ENCODE results near the gene UMAD1. TPM values are rescaled to one million over a fixed set of nuclear protein-coding genes. Genes with fewer than 3 reads are reported as not detected.
"Not testable (repeated sequence)": the region's sequence is repeated elsewhere in the genome, so short reads cannot be mapped to it uniquely, and the experiment has no call there.

UMAD1 gene
- total RNA-seq, 4 donors from 2014 or later = 15.2 to 28.2 (median 18.7) TPM

GRCh38 chr7:7652798-7653540, 12.4 kb downstream of the UMAD1 start:
- TF ChIP-seq CTCF (IDR thresholded peaks at IDR 0.05) = no peak
- TF ChIP-seq POLR2A (IDR thresholded peaks at IDR 0.05) = no peak
- Histone ChIP-seq H3K9me3 (no peaks in the 10 kb centered on the region), H3K4me3 (no peak overlapping the region), H3K4me1 (no peaks in the 10 kb centered on the region), H3K36me3 (no peaks in the 10 kb centered on the region), H3K27me3 (no peaks in the 10 kb centered on the region), H3K27ac (no peak overlapping the region)
- DNase-seq = no peak

- H3K27me3 ChIP-seq = no peaks in the 10 kb centered on the region
Observed at GRCh38 chr7:7653593-7654187, 13.1 kb downstream of the UMAD1 start.

GRCh38 chr7:7654964-7655715, 14.6 kb downstream of the UMAD1 start:
- DNase-seq = no peak
- no peak for TF ChIP-seq CTCF (IDR thresholded peaks at IDR 0.05)
- no peak for TF ChIP-seq POLR2A (IDR thresholded peaks at IDR 0.05)
- Histone ChIP-seq H3K36me3 (no peaks in the 10 kb centered on the region), H3K27ac (no peak overlapping the region), H3K4me1 (no peaks in the 10 kb centered on the region), H3K4me3 (no peak overlapping the region), H3K27me3 (no peaks in the 10 kb centered on the region), H3K9me3 (no peaks in the 10 kb centered on the region)

More at GRCh38 chr7:7653593-7654187, 13.1 kb downstream of the UMAD1 start:
- Histone ChIP-seq H3K4me1 (no peaks in the 10 kb centered on the region), H3K36me3 (no peaks in the 10 kb centered on the region), H3K27ac (no peak overlapping the region), H3K4me3 (no peak overlapping the region), H3K9me3 (no peaks in the 10 kb centered on the region)
- no peak for DNase-seq
- TF ChIP-seq POLR2A (IDR thresholded peaks at IDR 0.05) = no peak
- peak in 5 of 6 experiments; percentile 16 to 31 (median 30) for TF ChIP-seq CTCF (IDR thresholded peaks at IDR 0.05)

- H3K4me3 ChIP-seq, DNase-seq, H3K36me3 ChIP-seq, H3K27ac ChIP-seq, H3K4me1 ChIP-seq, H3K27me3 ChIP-seq, H3K9me3 ChIP-seq: not testable (repeated sequence)
Observed at GRCh38 chr7:7656459-7656858, 15.9 kb downstream of the UMAD1 start.

GRCh38 chr7:7662527-7662926, 22.0 kb downstream of the UMAD1 start:
- no peak for DNase-seq
- Histone ChIP-seq H3K4me3 (no peak overlapping the region), H3K36me3 (no peaks in the 10 kb centered on the region), H3K27me3 (no peaks in the 10 kb centered on the region), H3K27ac (no peak overlapping the region), H3K9me3 (no peaks in the 10 kb centered on the region), H3K4me1 (no peaks in the 10 kb centered on the region)
- TF ChIP-seq CTCF (IDR thresholded peaks at IDR 0.05) = peak in 1 of 6 experiments; percentile 6
- TF ChIP-seq POLR2A (IDR thresholded peaks at IDR 0.05) = no peak

- no peak overlapping the region for H3K27ac ChIP-seq
- no peaks in the 10 kb centered on the region for H3K4me1 ChIP-seq
- no peak overlapping the region for H3K4me3 ChIP-seq
- no peaks in the 10 kb centered on the region for H3K36me3 ChIP-seq
- no peaks in the 10 kb centered on the region for H3K27me3 ChIP-seq
- H3K9me3 ChIP-seq = no peaks in the 10 kb centered on the region
- TF ChIP-seq POLR2A (IDR thresholded peaks at IDR 0.05) = no peak
- no peak for DNase-seq
Observed at GRCh38 chr7:7664291-7664690, 23.7 kb downstream of the UMAD1 start.

All from Peyer's patch (tissue), 4 donors.